Measurements from ENCODE around the gene SLC29A3.

The SLC29A3 gene

GRCh38 chr10:71402005-71402404, 82.9 kb downstream of the SLC29A3 start:
- Histone ChIP-seq H3K9me3 (ENCODE audit: control insufficient read depth, low read length) (no peaks in the 10 kb centered on the region), H3K4me2 (ENCODE audit: low read length) (no peak overlapping the region), H3K4me3 (ENCODE audit: low read depth, low read length) (no peak overlapping the region), H3K36me3 (ENCODE audit: control insufficient read depth, insufficient read depth, low read length) (no peaks in the 10 kb centered on the region), H3K4me1 (peaks cover 9% of the 10 kb centered on the region), H2AFZ (no peak overlapping the region), H3K9ac (no peak overlapping the region), H3K79me2 (peaks cover 3% of the 10 kb centered on the region), H3K27ac (no peak overlapping the region), H3K27me3 (ENCODE audit: control insufficient read depth, insufficient read depth, low read length) (no peaks in the 10 kb centered on the region)
- no peak for TF ChIP-seq CTCF (IDR thresholded peaks at IDR 0.05)

GRCh38 chr10:71404503-71405295, 85.6 kb downstream of the SLC29A3 start:
- Histone ChIP-seq H3K4me1 (no peaks in the 10 kb centered on the region), H3K27ac (no peak overlapping the region), H3K9me3 (ENCODE audit: control insufficient read depth, low read length) (no peaks in the 10 kb centered on the region), H3K79me2 (peaks cover 7% of the 10 kb centered on the region), H2AFZ (no peak overlapping the region), H3K27me3 (ENCODE audit: control insufficient read depth, insufficient read depth, low read length) (no peaks in the 10 kb centered on the region), H3K36me3 (ENCODE audit: control insufficient read depth, insufficient read depth, low read length) (no peaks in the 10 kb centered on the region), H3K4me3 (ENCODE audit: low read depth, low read length) (no peak overlapping the region), H3K4me2 (ENCODE audit: low read length) (no peak overlapping the region), H3K9ac (no peak overlapping the region)
- TF ChIP-seq CTCF (IDR thresholded peaks at IDR 0.05) = no peak

- Histone ChIP-seq H3K4me1 (no peaks in the 10 kb centered on the region), H3K4me3 (ENCODE audit: low read depth, low read length) (no peak overlapping the region), H2AFZ (no peak overlapping the region), H3K36me3 (ENCODE audit: control insufficient read depth, insufficient read depth, low read length) (no peaks in the 10 kb centered on the region), H3K4me2 (ENCODE audit: low read length) (no peak overlapping the region), H3K27ac (no peak overlapping the region), H3K79me2 (peaks cover 4% of the 10 kb centered on the region), H3K9me3 (ENCODE audit: control insufficient read depth, low read length) (no peaks in the 10 kb centered on the region), H3K27me3 (ENCODE audit: control insufficient read depth, insufficient read depth, low read length) (no peaks in the 10 kb centered on the region), H3K9ac (no peak overlapping the region)
- no peak for TF ChIP-seq CTCF (IDR thresholded peaks at IDR 0.05)
These were observed 87.8 kb downstream of the SLC29A3 start for GRCh38 chr10:71406878-71407277.

GRCh38 chr10:71408436-71409225, 89.6 kb downstream of the SLC29A3 start:
- Histone ChIP-seq H3K4me3 (ENCODE audit: low read depth, low read length) (no peak overlapping the region), H3K27me3 (ENCODE audit: control insufficient read depth, insufficient read depth, low read length) (no peaks in the 10 kb centered on the region), H3K9me3 (ENCODE audit: control insufficient read depth, low read length) (no peaks in the 10 kb centered on the region)

More at GRCh38 chr10:71408436-71409225, 89.6 kb downstream of the SLC29A3 start:
- Histone ChIP-seq H3K79me2 (peaks cover 4% of the 10 kb centered on the region), H3K36me3 (ENCODE audit: control insufficient read depth, insufficient read depth, low read length) (no peaks in the 10 kb centered on the region), H3K4me2 (ENCODE audit: low read length) (no peak overlapping the region), H3K9ac (no peak overlapping the region), H2AFZ (no peak overlapping the region), H3K27ac (no peak overlapping the region), H3K4me1 (no peaks in the 10 kb centered on the region)
- no peak for TF ChIP-seq CTCF (IDR thresholded peaks at IDR 0.05)
